B cell (primary cell): ENCODE measurements around the gene POLR3K. TPM values are rescaled to one million over a fixed set of nuclear protein-coding genes. Genes with fewer than 3 reads are reported as not detected.

Experiments
- ATAC-seq: fragments of 200-7000 bp; cut with Tn5 transposase; one replicate; pipeline ENCODE4 v1.10.0; 2021; ENCODE audit warnings: low read depth, mild to moderate bottlenecking, moderate number of reproducible peaks, moderate library complexity
- CTCF ChIA-PET: fragments of 350-600 bp; sonication (Branson Sonifier 250); formaldehyde crosslinking; loops from one replicate; lab custom pipeline; 2021; ENCODE audit warnings: antibody characterized with exemption, inconsistent platforms; lab: Charles Lee
- POLR2A ChIA-PET: fragments of 350-600 bp; sonication (Branson Sonifier 250); formaldehyde crosslinking; loops from one replicate; lab custom pipeline; 2021; ENCODE audit warnings: antibody characterized with exemption; lab: Charles Lee
- DNase-seq: peaks from one replicate; pipeline ENCODE4 v3.0.0; 2013
- H2AFZ ChIP-seq: 2 replicates; pipeline ENCODE4 v1.6.1; 2012; ENCODE audit warnings: mild to moderate bottlenecking, low read depth, low read length; ENCODE audit not compliant: insufficient read depth, poor library complexity, severe bottlenecking
- H3K27ac ChIP-seq, 2 donors: 1 replicate in 1 of 2; 2 replicates in 1 of 2; pipeline ENCODE4 v1.5.1; 2012 to 2013; ENCODE audit warnings: low read length in 2 of 2, mild to moderate bottlenecking in 2 of 2, moderate library complexity in 1 of 2
- H3K27me3 ChIP-seq, 4 experiments: fragments of 200-600 bp in 1 of 4; sonication (generic) in 1 of 4; replicated peaks in 1 of 4; 1 replicate in 2 of 4; 2 replicates in 2 of 4; pipeline versions ENCODE4 v1.6.1 to v1.7.0; 2013 to 2016; ENCODE audit warnings: low read length in 3 of 4, mild to moderate bottlenecking in 2 of 4, mixed read lengths in 1 of 4, moderate library complexity in 1 of 4; ENCODE audit not compliant: insufficient read depth in 4 of 4, control insufficient read depth in 3 of 4; ENCODE audit errors: control extremely low read depth in 1 of 4
- H3K36me3 ChIP-seq, 2 experiments: replicated peaks in 1 of 2; 1 replicate in 1 of 2; 2 replicates in 1 of 2; pipeline versions ENCODE4 v1.6.1 to v1.7.1; 2013; ENCODE audit warnings: low read length in 1 of 2; ENCODE audit not compliant: insufficient read depth in 2 of 2, control insufficient read depth in 1 of 2; ENCODE audit errors: control extremely low read depth in 1 of 2, extremely low read depth in 1 of 2
- H3K4me1 ChIP-seq, 2 donors: fragments of 200-600 bp in 1 of 2; sonication (generic) in 1 of 2; 1 replicate in 1 of 2; 2 replicates in 1 of 2; pipeline versions ENCODE4 v1.5.1 to v1.6.1; 2013 to 2017; ENCODE audit warnings: low read length in 2 of 2; ENCODE audit not compliant: control insufficient read depth in 2 of 2, insufficient read depth in 2 of 2
- H3K4me2 ChIP-seq: replicated peaks from 2 replicates; pipeline ENCODE3; 2012; ENCODE audit warnings: mild to moderate bottlenecking, low read depth, low read length; ENCODE audit not compliant: poor library complexity, severe bottlenecking
- H3K4me3 ChIP-seq, 5 experiments: fragments of 200-600 bp in 1 of 5; sonication (generic) in 1 of 5; 1 replicate in 3 of 5; 2 replicates in 2 of 5; pipeline versions ENCODE4 v1.5.1 to v1.7.0; 2011 to 2016; ENCODE audit warnings: low read length in 4 of 5, mild to moderate bottlenecking in 4 of 5, low read depth in 2 of 5, control low read depth in 1 of 5, moderate library complexity in 1 of 5; ENCODE audit not compliant: insufficient read depth in 1 of 5; ENCODE audit errors: control extremely low read depth in 1 of 5, extremely low read depth in 1 of 5
- H3K79me2 ChIP-seq: fragments of 200-600 bp; sonication (generic); one replicate; pipeline ENCODE4 v1.6.0; 2016; ENCODE audit warnings: low read length; ENCODE audit not compliant: control insufficient read depth, insufficient read depth
- H3K9ac ChIP-seq: fragments of 200-600 bp; sonication (generic); 2 replicates; pipeline ENCODE4 v1.6.1; 2017; ENCODE audit warnings: mild to moderate bottlenecking, low read length, moderate library complexity
- H3K9me3 ChIP-seq, 3 donors: one replicate each; pipeline versions ENCODE4 v1.6.1 to v1.7.1; 2013; ENCODE audit warnings: low read length in 2 of 3; ENCODE audit not compliant: control insufficient read depth in 2 of 3, insufficient read depth in 1 of 3; ENCODE audit errors: control extremely low read depth in 1 of 3
- H4K20me1 ChIP-seq: 2 replicates; pipeline ENCODE4 v1.6.0; 2012; ENCODE audit warnings: mild to moderate bottlenecking, low read length; ENCODE audit not compliant: insufficient read depth, control insufficient read depth, poor library complexity, severe bottlenecking
- H3K27ac Mint-ChIP-seq: one replicate; pipeline ENCODE4 v1.8.0; 2021; ENCODE audit warnings: mixed read lengths
- H3K27me3 Mint-ChIP-seq: one replicate; pipeline ENCODE4 v1.8.0; 2021; ENCODE audit warnings: mixed read lengths
- H3K4me1 Mint-ChIP-seq: one replicate; pipeline ENCODE4 v1.8.0; 2021; ENCODE audit warnings: mixed read lengths
- H3K4me3 Mint-ChIP-seq: one replicate; pipeline ENCODE4 v1.8.0; 2021; ENCODE audit warnings: mixed read lengths
- H3K9me3 Mint-ChIP-seq: one replicate; pipeline ENCODE4 v1.8.0; 2022; ENCODE audit warnings: mixed read lengths; ENCODE audit not compliant: insufficient read depth
- CTCF ChIP-seq: fragments of 200-600 bp; IDR thresholded peaks from one replicate; pipeline ENCODE4 v1.8.0; 2022; ENCODE audit warnings: antibody characterized with exemption, mild to moderate bottlenecking
- EZH2 ChIP-seq: IDR thresholded peaks from 2 replicates; pipeline ENCODE4 v1.6.1; 2012; ENCODE audit warnings: borderline replicate concordance, low read depth, mild to moderate bottlenecking, moderate library complexity, low read length; ENCODE audit not compliant: insufficient read depth, poor library complexity, severe bottlenecking
- WGBS: methylation state at CpG from one replicate; pipeline ENCODE4 v1.1.5; 2013; ENCODE audit warnings: missing lambda C conversion rate; ENCODE audit not compliant: insufficient coverage; 5-methylcytosine and 5-hydroxymethylcytosine counted together
- intact Hi-C: fragments of 100-400 bp; cut with micrococcal nuclease; formaldehyde crosslinking; loops from one replicate; pipeline ENCODE4 v1.10.0; 2022
- polyA plus RNA-seq: library from polyadenylated mRNA; depleted of rRNA; stranded (reverse); fragments of >200 nt; gene quantifications from 2 replicates; pipeline ENCODE4 v1.2.3, GENCODE V29; 2012
- total RNA-seq, 2 donors: library from RNA; stranded (reverse); fragments of 120-200 nt in 1 of 2; gene quantifications; 1 replicate in 1 of 2; 2 replicates in 1 of 2; pipeline versions ENCODE4 v1.2.3 to v1.2.4, GENCODE V29; 2013 to 2022

POLR3K gene
- total and polyA plus RNA-seq, 2 donors (not counting 1 experiment from before 2014, with no cell fraction given): 26.3 to 34.9 TPM

GRCh38 chr16:63998-64913, 10.8 kb upstream of the POLR3K start:
- Histone ChIP-seq H3K36me3 (no peaks in the 10 kb centered on the region), H3K9me3 (no peaks in the 10 kb centered on the region), H3K79me2 (no peaks in the 10 kb centered on the region), H3K9ac (no peak overlapping the region), H3K27ac (no peak overlapping the region), H3K4me3 (no peak overlapping the region), H4K20me1 (no peaks in the 10 kb centered on the region), H2AFZ (no peak overlapping the region), H3K4me1 (peaks cover 0 to 8% of the 10 kb centered on the region in 2 donors), H3K4me2 (no peak overlapping the region), H3K27me3 (peaks cover 0 to 8% (median 2%) of the 10 kb centered on the region in 4 experiments)
- DNase-seq (no peak), ATAC-seq (no peak)
- Mint-ChIP-seq H3K4me3 (no peak overlapping the region), H3K27ac (no peak overlapping the region), H3K4me1 (peaks cover 7% of the 10 kb centered on the region), H3K27me3 (no peaks in the 10 kb centered on the region), H3K9me3 (no peaks in the 10 kb centered on the region)
- POLR2A ChIA-PET: interaction anchor here (0.5 to 0.6 kb wide), 2 partner anchors 12 to 32 kb away, joined by 3 to 7 read pairs; no protein-coding TSS in a partner anchor
- TF ChIP-seq EZH2 (no peak), CTCF (no peak)
- WGBS: 95% methylated on average over 15 of the region's 25 CpGs
- CTCF ChIA-PET: interaction anchor here (0.9 to 14.6 kb wide), 16 partner anchors 8 to 298 kb away, joined by 3 to 401 read pairs (median 16); partner anchors contain the start of genes HBQ1, POLR3K and SNRNP25
- intact Hi-C loops: no loop called here

- H3K27me3 ChIP-seq: peaks cover 0 to 8% (median 2%) of the 10 kb centered on the region in 4 experiments
- H3K4me3 ChIP-seq: no peak overlapping the region
- no peak overlapping the region for H3K27ac Mint-ChIP-seq
- no peak for TF ChIP-seq EZH2
- no peak for TF ChIP-seq CTCF
- H3K9me3 Mint-ChIP-seq: no peaks in the 10 kb centered on the region
- H3K4me3 Mint-ChIP-seq: no peak overlapping the region
- no peaks in the 10 kb centered on the region for H3K79me2 ChIP-seq
- no peak for DNase-seq
- ATAC-seq: no peak
- intact Hi-C loops: no loop called here
- H3K36me3 ChIP-seq: no peaks in the 10 kb centered on the region
- H3K9ac ChIP-seq: no peak overlapping the region
- POLR2A ChIA-PET: no interaction called here
- no peak overlapping the region for H2AFZ ChIP-seq
- H3K9me3 ChIP-seq: no peaks in the 10 kb centered on the region
- no peak overlapping the region for H3K4me2 ChIP-seq
- whole genome bisulfite sequencing: 95% methylated on average over 16 of the region's 16 CpGs
- H3K4me1 ChIP-seq: peaks cover 0 to 8% of the 10 kb centered on the region in 2 donors
- H3K27ac ChIP-seq: no peak overlapping the region
- peaks cover 7% of the 10 kb centered on the region for H3K4me1 Mint-ChIP-seq
- H4K20me1 ChIP-seq: no peaks in the 10 kb centered on the region
- CTCF ChIA-PET: interaction anchor here (0.6 to 14.6 kb wide), 6 partner anchors 11 to 895 kb away, joined by 3 to 401 read pairs (median 18); partner anchors contain the start of genes POLR3K and SNRNP25
- no peaks in the 10 kb centered on the region for H3K27me3 Mint-ChIP-seq
Observed at GRCh38 chr16:63466-63865, 10.1 kb upstream of the POLR3K start.
